Left kidney (tissue), 2 donors: Measurements from ENCODE around the gene SDF2L1. TPM values are rescaled to one million over a fixed set of nuclear protein-coding genes. Genes with fewer than 3 reads are reported as not detected.
"Not testable (repeated sequence)": the region's sequence is repeated elsewhere in the genome, so short reads cannot be mapped to it uniquely, and the experiment has no call there.

Source experiments
- DNase-seq: peaks from one replicate; pipeline ENCODE4 v3.0.0-alpha.2; 2013
- polyA plus RNA-seq: library from polyadenylated mRNA; unstranded; fragments of 120-200 nt; gene quantifications from one replicate; pipeline ENCODE4 v1.2.1, GENCODE V29; 2013; ENCODE audit not compliant: insufficient read length

Gene SDF2L1
- polyA plus RNA-seq, 1 donor = 13.1 TPM

GRCh38 chr22:21659864-21660525 is 17.9 kb downstream of the SDF2L1 start:
- no peak for DNase-seq

GRCh38 chr22:21660904-21661303 is 18.8 kb downstream of the SDF2L1 start:
- no peak for DNase-seq

GRCh38 chr22:21661991-21662390 is 19.9 kb downstream of the SDF2L1 start:
- DNase-seq = no peak

- no peak for DNase-seq
Observed at GRCh38 chr22:21663738-21664137, 21.6 kb downstream of the SDF2L1 start.

- DNase-seq = no peak
Observed at GRCh38 chr22:21665047-21665851, 23.1 kb downstream of the SDF2L1 start.

- DNase-seq = no peak
Observed at GRCh38 chr22:21666786-21667185, 24.7 kb downstream of the SDF2L1 start.

GRCh38 chr22:21669026-21669425 is 26.9 kb downstream of the SDF2L1 start:
- no peak for DNase-seq

- DNase-seq = no peak
Observed at GRCh38 chr22:21672107-21672629, 30.1 kb downstream of the SDF2L1 start.

- no peak for DNase-seq
Observed at GRCh38 chr22:21673534-21674321, 31.6 kb downstream of the SDF2L1 start.

- DNase-seq = no peak
Observed at GRCh38 chr22:21674638-21675245, 32.6 kb downstream of the SDF2L1 start.

GRCh38 chr22:21677606-21678443 is 35.7 kb downstream of the SDF2L1 start:
- no peak for DNase-seq

GRCh38 chr22:21678842-21679241 is 36.7 kb downstream of the SDF2L1 start:
- not testable (repeated sequence) for DNase-seq

- no peak for DNase-seq
Observed at GRCh38 chr22:21679383-21679782, 37.3 kb downstream of the SDF2L1 start.

GRCh38 chr22:21680830-21681565 is 38.9 kb downstream of the SDF2L1 start:
- no peak for DNase-seq

- DNase-seq = no peak
Observed at GRCh38 chr22:21681566-21682370, 39.7 kb downstream of the SDF2L1 start.

- no peak for DNase-seq
Observed at GRCh38 chr22:21682385-21683175, 40.5 kb downstream of the SDF2L1 start.

GRCh38 chr22:21683401-21683811 is 41.3 kb downstream of the SDF2L1 start:
- DNase-seq = no peak

GRCh38 chr22:21684492-21685163 is 42.5 kb downstream of the SDF2L1 start:
- DNase-seq = no peak
